GM12865 (cell line): Measurements from ENCODE around the gene ARL13A.

ENCODE experiments used
- DNase-seq: peaks from one replicate; pipeline ENCODE4 v3.0.0; 2010; ENCODE audit warnings: low read depth
- H3K4me3 ChIP-seq: 2 replicates; pipeline ENCODE4 v1.5.1; 2011; ENCODE audit warnings: mild to moderate bottlenecking, low read depth, low read length, control low read depth
- TF ChIP-seq, protein P1 (sequence below): IDR thresholded peaks from 2 replicates; pipeline ENCODE4 v1.5.1; 2011; ENCODE audit warnings: low read length, control low read depth, low read depth, inconsistent platforms; ENCODE audit not compliant: insufficient read depth; ENCODE audit errors: missing control alignments

The ARL13A gene

DNA sequence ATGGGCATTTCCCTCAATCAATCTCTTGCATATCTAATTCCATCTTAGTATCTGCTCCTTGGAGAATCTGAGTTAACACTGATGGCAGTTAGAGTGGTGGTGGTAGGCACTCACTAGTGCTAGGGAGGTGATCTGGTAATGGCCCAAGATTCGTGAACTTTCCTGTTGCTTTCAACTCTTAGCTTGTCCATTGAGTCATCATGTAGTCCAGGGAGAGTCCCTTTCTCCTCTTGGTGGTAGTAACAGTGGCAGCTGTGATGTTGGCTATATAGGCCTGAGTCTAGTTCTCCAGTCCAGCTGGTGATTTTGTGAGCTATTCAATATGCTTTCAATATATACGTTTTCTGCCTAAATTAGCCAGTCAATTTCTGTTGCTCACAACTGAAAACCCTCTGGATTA, 33.7 kb upstream of the ARL13A start:
- TF ChIP-seq, protein P1, sequence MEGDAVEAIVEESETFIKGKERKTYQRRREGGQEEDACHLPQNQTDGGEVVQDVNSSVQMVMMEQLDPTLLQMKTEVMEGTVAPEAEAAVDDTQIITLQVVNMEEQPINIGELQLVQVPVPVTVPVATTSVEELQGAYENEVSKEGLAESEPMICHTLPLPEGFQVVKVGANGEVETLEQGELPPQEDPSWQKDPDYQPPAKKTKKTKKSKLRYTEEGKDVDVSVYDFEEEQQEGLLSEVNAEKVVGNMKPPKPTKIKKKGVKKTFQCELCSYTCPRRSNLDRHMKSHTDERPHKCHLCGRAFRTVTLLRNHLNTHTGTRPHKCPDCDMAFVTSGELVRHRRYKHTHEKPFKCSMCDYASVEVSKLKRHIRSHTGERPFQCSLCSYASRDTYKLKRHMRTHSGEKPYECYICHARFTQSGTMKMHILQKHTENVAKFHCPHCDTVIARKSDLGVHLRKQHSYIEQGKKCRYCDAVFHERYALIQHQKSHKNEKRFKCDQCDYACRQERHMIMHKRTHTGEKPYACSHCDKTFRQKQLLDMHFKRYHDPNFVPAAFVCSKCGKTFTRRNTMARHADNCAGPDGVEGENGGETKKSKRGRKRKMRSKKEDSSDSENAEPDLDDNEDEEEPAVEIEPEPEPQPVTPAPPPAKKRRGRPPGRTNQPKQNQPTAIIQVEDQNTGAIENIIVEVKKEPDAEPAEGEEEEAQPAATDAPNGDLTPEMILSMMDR, result no peak
- H3K4me3 ChIP-seq, result no peak overlapping the region
- no peak for DNase-seq

DNA sequence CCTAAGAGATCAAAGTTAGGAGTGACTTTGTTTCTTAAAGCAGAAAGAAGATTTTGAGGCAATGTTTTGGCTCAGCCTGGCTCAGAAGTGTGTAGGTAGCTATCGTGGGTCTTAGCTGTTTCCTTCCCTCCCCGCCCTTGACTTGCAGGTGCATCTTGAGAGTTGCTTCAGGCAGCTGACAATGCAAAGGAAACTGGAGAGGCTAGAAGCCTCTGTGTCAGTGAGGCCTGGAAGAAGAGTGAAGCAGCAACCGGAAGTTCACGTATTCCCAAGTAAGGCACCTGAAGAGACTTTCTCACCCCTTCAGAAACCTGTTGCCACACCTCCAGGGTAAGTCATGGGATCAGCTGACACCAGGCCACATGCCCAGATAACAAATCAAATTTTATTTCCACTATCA, 30.2 kb upstream of the ARL13A start:
- no peak for DNase-seq
- TF ChIP-seq, protein P1, result no peak
- no peak overlapping the region for H3K4me3 ChIP-seq

DNA sequence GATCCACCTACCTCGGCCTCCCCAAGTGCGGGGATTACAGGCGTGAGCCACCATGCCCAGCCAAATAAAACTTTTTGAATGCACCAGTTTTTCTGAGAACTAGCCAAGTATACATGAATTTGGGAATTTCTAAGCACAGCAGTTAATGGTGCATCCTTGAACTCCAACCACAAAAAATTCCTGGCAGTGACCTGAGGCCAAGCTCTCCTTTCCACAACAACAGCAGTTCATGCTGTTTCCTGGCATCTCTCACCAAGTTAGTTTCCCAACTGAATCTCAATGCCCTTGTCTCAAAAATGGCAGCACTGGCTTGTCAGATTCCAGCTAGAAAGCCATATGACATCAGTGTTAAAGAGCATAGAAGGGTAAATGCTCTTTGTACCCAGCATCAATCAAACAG, 24.9 kb upstream of the ARL13A start:
- TF ChIP-seq, protein P1, result no peak
- no peak overlapping the region for H3K4me3 ChIP-seq
- no peak for DNase-seq

DNA sequence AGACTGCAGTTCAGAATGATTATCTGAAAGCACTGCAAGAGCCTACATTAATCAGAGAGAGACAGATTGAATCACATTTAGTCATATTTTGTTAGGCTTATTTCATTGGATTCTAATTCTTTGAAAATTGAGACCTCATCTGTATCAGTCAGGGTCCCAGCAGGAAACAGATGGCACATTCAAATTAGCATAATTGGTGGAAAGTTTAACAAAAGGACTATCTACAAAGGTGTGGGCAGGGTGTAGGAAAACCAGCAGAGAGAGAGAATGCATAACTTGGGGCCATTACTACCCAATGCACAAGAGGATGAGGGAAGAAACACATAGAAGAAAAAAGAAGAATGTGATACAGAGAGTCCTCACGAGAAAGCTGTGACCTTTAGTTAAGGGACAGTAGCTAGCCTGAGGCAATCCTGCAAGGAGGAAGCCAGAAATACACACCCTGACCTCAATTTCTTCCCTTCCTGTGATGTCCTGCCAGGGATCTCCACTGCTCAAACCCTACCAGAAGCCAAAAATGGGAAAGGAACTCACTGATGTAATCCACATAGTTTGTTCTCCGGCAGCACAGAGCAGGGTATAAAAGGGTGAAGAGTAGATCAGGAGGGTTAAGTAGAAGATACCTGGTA, 23.1 kb upstream of the ARL13A start:
- TF ChIP-seq, protein P1, result no peak
- DNase-seq, result no peak
- no peak overlapping the region for H3K4me3 ChIP-seq

DNA sequence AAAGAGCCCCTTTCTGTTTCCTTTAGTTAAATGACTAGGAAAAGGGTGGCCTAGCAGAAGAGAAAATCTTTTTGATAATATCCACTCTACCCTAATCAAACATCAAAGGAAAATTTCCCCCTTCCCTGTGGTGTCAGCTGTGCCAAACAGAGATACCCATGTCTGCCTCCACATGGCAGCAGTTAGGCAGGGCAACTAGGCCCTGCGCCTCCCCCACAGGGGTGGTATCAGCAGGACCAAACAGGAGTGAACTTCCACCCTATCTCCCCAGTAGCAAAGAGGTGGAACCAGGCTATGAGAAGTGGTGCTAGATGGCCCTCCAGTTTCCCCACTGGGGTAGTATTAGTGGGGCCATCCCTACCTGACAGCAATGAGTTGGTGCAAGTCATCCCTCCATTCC, 21.0 kb upstream of the ARL13A start:
- no peak overlapping the region for H3K4me3 ChIP-seq
- TF ChIP-seq, protein P1, result no peak
- no peak for DNase-seq

DNA sequence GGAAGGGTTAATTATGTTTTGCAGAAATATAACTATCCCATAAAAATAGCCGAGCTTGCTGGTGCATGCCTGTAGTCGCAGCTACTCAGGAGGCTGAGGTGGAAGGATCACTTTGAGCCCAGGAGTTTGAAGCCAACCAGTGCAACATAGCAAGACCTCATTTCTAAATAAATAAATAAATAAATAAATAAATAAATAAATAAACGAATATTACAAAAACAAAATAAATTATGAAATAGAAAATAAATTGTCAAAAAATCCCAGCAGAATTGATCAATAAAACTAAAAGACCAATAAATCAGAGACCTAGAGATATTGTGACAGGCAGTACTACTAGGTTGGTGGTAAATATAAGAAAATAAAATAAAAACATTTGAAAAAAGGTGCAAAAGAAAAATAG, 6.7 kb upstream of the ARL13A start:
- TF ChIP-seq, protein P1, result no peak
- no peak for DNase-seq
- no peak overlapping the region for H3K4me3 ChIP-seq

DNA sequence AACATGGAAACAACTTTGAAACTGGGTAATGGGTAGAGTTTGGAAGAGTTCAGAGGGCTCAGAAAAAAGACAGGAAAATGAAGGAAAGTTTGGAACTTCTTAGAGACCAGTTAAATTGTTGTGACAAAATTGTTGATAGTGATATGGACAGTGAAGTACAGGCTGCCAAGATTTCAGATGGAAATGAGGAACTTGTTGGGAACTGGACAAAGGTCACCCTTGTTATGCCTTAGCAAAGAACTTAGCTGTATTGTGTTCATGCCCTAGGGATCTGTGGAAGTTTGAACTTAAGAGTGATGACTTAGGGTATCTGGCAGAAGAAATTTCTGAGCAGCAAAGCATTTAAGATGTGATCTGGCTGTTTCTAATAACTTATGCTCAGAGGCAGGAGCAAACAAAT, 5.1 kb upstream of the ARL13A start:
- DNase-seq, result no peak
- H3K4me3 ChIP-seq, result no peak overlapping the region
- TF ChIP-seq, protein P1, result no peak
